Measurements from ENCODE around the gene CIDEB.

- no peak for TF ChIP-seq CTCF (IDR thresholded peaks at IDR 0.05; ENCODE audit: borderline replicate concordance, extremely low read depth, low read length, poor library complexity, severe bottlenecking)
- no peak for TF ChIP-seq EZH2 (IDR thresholded peaks at IDR 0.05; ENCODE audit: borderline replicate concordance, low read depth, low read length, severe bottlenecking)
These were observed 22.4 kb downstream of the CIDEB start for GRCh38 chr14:24285351-24285750.
